DOHH2 (cell line): ENCODE measurements around the gene RAD51D.

ENCODE experiments used
- H3F3A ChIP-seq: fragments of 200-600 bp; sonication (generic), shearing (Covaris generic); 2 replicates; pipeline ENCODE4 v1.6.0; 2016; ENCODE audit warnings: antibody characterized with exemption, mild to moderate bottlenecking; ENCODE audit not compliant: control insufficient read depth, insufficient read depth
- H3K27ac ChIP-seq: fragments of 200-600 bp; sonication (generic); 2 replicates; pipeline ENCODE4 v1.5.1; 2014; ENCODE audit warnings: low read depth, mild to moderate bottlenecking, low read length, moderate library complexity
- H3K27me3 ChIP-seq: fragments of 200-600 bp; sonication (generic); 2 replicates; pipeline ENCODE4 v1.6.1; 2014; ENCODE audit warnings: mild to moderate bottlenecking, low read length, mixed read lengths; ENCODE audit not compliant: control insufficient read depth
- H3K36me3 ChIP-seq: fragments of 200-600 bp; sonication (generic); 2 replicates; pipeline ENCODE4 v1.6.1; 2014; ENCODE audit warnings: mild to moderate bottlenecking, low read length, moderate library complexity, mixed read lengths; ENCODE audit not compliant: control insufficient read depth
- H3K4me1 ChIP-seq: fragments of 200-600 bp; sonication (generic); 2 replicates; pipeline ENCODE4 v1.6.1; 2014; ENCODE audit warnings: mild to moderate bottlenecking, low read length, mixed read lengths; ENCODE audit not compliant: control insufficient read depth
- H3K4me2 ChIP-seq: fragments of 200-600 bp; sonication (generic); 2 replicates; pipeline ENCODE4 v1.6.0; 2014; ENCODE audit warnings: mild to moderate bottlenecking, low read length, moderate library complexity
- H3K4me3 ChIP-seq: fragments of 200-600 bp; sonication (generic); 2 replicates; pipeline ENCODE4 v1.5.1; 2014; ENCODE audit warnings: mild to moderate bottlenecking, low read length, mixed read lengths
- H3K79me2 ChIP-seq: fragments of 200-600 bp; sonication (generic); 2 replicates; pipeline ENCODE4 v1.6.1; 2014; ENCODE audit warnings: mild to moderate bottlenecking, low read length, mixed read lengths; ENCODE audit not compliant: control insufficient read depth
- H3K9me2 ChIP-seq: fragments of 200-600 bp; sonication (generic); replicated peaks from 2 replicates; pipeline ENCODE4 v1.6.1; 2014; ENCODE audit warnings: mild to moderate bottlenecking, low read length, mixed read lengths; ENCODE audit not compliant: control insufficient read depth
- H3K9me3 ChIP-seq: fragments of 200-600 bp; sonication (generic); 2 replicates; pipeline ENCODE4 v1.6.1; 2014; ENCODE audit warnings: antibody characterized with exemption, low read length, mixed read lengths; ENCODE audit not compliant: control insufficient read depth, insufficient read depth
- H4K20me1 ChIP-seq: fragments of 200-600 bp; sonication (generic); 2 replicates; pipeline ENCODE4 v1.6.0; 2014; ENCODE audit warnings: low read depth, mild to moderate bottlenecking, antibody characterized with exemption, low read length, moderate library complexity; ENCODE audit not compliant: control insufficient read depth, insufficient read depth
- EZH2phosphoT487 ChIP-seq: fragments of 200-600 bp; sonication (generic); IDR thresholded peaks from 2 replicates; pipeline ENCODE4 v1.6.1; 2017; ENCODE audit warnings: borderline replicate concordance, mild to moderate bottlenecking, antibody characterized with exemption, low read length, moderate library complexity, mixed read lengths
- TF ChIP-seq, protein P1 (sequence below): fragments of 200-600 bp; sonication (generic); IDR thresholded peaks from one replicate; pipeline ENCODE4 v1.5.1; 2014; ENCODE audit warnings: antibody characterized with exemption, mild to moderate bottlenecking, low read depth, low read length; ENCODE audit not compliant: poor library complexity, severe bottlenecking

The RAD51D gene

DNA sequence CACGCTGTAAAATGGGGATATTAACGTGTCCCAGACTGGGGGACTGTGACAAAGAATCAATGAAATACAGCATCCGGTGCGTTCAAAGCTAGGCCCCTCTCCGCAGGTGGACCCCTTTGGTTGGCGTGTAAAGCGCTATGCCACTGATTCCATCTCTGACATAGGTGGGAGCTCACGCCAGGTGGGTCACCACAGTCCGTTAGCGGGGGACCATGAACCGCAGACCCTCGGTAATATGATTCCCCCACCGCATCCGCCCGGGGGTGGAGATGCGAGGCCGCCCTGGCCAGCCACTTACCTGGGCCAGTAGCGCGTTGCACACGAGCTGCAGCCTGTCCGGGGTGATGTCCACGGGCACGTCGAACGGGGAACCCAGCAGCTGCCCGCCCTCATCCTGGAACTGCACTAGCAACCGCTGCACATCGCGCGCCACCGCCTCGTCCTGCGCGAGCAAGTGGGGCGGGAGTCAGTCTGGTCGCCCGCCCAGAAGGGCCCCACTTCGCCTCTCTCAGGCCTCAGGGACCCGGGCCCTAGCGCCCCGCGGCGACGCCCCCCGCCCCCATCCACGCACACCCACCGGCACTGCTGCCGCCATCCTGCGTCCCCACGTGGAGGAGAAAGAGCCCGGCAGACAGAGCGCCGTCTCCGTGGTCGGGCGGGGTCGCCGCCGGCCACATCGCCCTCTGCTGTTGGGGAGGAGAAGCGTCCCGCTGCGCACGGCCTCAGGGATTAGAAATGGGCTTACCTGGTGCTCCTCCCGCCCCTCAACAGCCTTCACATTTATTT lies 22.2 kb upstream of the RAD51D start, which contains the start of gene NLE1:
Gene NLE1 (minus strand): TSS at position 623 of the 786 bp plus-strand sequence. CDS start 28 bp downstream, at position 595.
- H4K20me1 ChIP-seq: no peaks in the 10 kb centered on the region
- peak within 1 kb of the TSS; percentile 100 for H3K4me3 ChIP-seq
- no peaks in the 10 kb centered on the region for H3K27me3 ChIP-seq
- H3K9me2 ChIP-seq: no peaks in the 10 kb centered on the region
- H3K9me3 ChIP-seq: no peaks in the 10 kb centered on the region
- peaks cover 41% of the 10 kb centered on the region for H3K79me2 ChIP-seq
- H3K36me3 ChIP-seq: peaks cover 42% of the 10 kb centered on the region
- H3K4me1 ChIP-seq: peaks cover 13% of the 10 kb centered on the region
- TF ChIP-seq, protein P1, sequence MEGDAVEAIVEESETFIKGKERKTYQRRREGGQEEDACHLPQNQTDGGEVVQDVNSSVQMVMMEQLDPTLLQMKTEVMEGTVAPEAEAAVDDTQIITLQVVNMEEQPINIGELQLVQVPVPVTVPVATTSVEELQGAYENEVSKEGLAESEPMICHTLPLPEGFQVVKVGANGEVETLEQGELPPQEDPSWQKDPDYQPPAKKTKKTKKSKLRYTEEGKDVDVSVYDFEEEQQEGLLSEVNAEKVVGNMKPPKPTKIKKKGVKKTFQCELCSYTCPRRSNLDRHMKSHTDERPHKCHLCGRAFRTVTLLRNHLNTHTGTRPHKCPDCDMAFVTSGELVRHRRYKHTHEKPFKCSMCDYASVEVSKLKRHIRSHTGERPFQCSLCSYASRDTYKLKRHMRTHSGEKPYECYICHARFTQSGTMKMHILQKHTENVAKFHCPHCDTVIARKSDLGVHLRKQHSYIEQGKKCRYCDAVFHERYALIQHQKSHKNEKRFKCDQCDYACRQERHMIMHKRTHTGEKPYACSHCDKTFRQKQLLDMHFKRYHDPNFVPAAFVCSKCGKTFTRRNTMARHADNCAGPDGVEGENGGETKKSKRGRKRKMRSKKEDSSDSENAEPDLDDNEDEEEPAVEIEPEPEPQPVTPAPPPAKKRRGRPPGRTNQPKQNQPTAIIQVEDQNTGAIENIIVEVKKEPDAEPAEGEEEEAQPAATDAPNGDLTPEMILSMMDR: peak; percentile 74
- no peak for TF ChIP-seq EZH2phosphoT487
- peak within 1 kb of the TSS; percentile 92 for H3K4me2 ChIP-seq
- H3K27ac ChIP-seq: peak within 1 kb of the TSS; percentile 42
- H3F3A ChIP-seq: no peaks in the 10 kb centered on the region

GRCh38 chr17:35138218-35138617 lies 18.6 kb upstream of the RAD51D start:
- H3K79me2 ChIP-seq: peaks cover 41% of the 10 kb centered on the region
- H3K27ac ChIP-seq: no peak overlapping the region
- peaks cover 79% of the 10 kb centered on the region for H3K36me3 ChIP-seq
- TF ChIP-seq, protein P1: no peak
- TF ChIP-seq EZH2phosphoT487: no peak
- no peak overlapping the region for H3K4me2 ChIP-seq
- no peaks in the 10 kb centered on the region for H3K9me2 ChIP-seq
- no peak overlapping the region for H3K4me3 ChIP-seq
- no peaks in the 10 kb centered on the region for H3K27me3 ChIP-seq
- H3K4me1 ChIP-seq: peaks cover 13% of the 10 kb centered on the region
- H3F3A ChIP-seq: no peaks in the 10 kb centered on the region
- no peaks in the 10 kb centered on the region for H4K20me1 ChIP-seq
- H3K9me3 ChIP-seq: no peaks in the 10 kb centered on the region

- H3K9me3 ChIP-seq: no peaks in the 10 kb centered on the region
- peaks cover 1% of the 10 kb centered on the region for H3K4me1 ChIP-seq
- no peak overlapping the region for H3K4me3 ChIP-seq
- TF ChIP-seq, protein P1: no peak
- TF ChIP-seq EZH2phosphoT487: no peak
- H3K27ac ChIP-seq: no peak overlapping the region
- H3K27me3 ChIP-seq: no peaks in the 10 kb centered on the region
- no peaks in the 10 kb centered on the region for H4K20me1 ChIP-seq
- H3F3A ChIP-seq: no peaks in the 10 kb centered on the region
- peaks cover 96% of the 10 kb centered on the region for H3K36me3 ChIP-seq
- H3K79me2 ChIP-seq: peaks cover 19% of the 10 kb centered on the region
- no peak overlapping the region for H3K4me2 ChIP-seq
- no peaks in the 10 kb centered on the region for H3K9me2 ChIP-seq
Measured at GRCh38 chr17:35135322-35135721, 15.7 kb upstream of the RAD51D start.
